GM18520 (cell line): ENCODE results near the gene DLEC1.
"Not testable (repeated sequence)": the region's sequence is repeated elsewhere in the genome, so short reads cannot be mapped to it uniquely, and the experiment has no call there.

ENCODE experiments used
- ATAC-seq: cut with Tn5 transposase; IDR thresholded peaks from one replicate; pipeline ENCODE4 v1.9.1; 2021; ENCODE audit not compliant: unreplicated experiment

The DLEC1 gene

GRCh38 chr3:38135621-38136277 lies 96.7 kb downstream of the DLEC1 start:
- ATAC-seq = not testable (repeated sequence)

GRCh38 chr3:38136393-38136776 lies 97.4 kb downstream of the DLEC1 start:
- no peak for ATAC-seq

DNA sequence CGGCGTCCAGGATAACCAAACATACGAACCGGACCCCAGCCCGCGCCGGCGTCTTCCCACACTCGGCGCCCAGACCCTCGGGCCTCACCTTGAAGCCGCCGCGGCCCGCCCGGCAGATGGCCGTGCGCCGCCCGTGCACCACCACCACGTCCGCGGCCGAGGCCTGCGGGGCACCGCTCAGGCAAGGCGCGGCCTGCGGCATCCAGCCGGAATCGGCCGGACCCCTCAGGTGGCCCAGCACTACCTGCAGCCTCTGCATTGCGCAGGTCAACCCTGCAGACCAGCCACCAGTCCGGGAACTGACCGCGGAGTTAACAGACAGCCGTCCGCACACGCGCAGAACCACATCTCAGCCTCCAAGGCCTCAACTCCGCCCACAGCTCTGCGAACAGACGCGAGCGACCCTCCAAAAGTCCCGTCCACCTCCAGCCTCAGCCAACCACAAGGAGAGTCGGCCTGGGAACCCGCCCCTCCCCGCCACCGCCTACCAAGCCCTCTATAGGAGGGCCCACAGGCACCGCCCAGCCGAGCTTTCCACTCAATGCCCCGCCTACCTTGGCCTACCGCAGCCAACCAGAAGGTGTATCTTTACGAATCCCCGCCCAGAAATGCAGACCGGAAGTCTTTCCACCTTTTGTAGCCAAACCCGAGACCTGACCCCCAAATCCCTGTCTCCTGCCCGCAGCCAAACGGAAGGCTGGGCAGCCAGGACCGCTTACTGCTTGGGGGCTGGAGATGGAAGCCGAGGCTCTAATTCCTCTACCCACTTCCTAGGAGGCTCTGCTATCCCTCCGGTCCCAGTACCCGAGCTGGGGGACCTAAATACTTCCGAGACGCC lies 98.0 kb downstream of the DLEC1 start, which contains the start of gene ACAA1:
Gene ACAA1, minus strand, starts transcription at position 351 of the 838 bp plus-strand sequence. Its CDS starts 92 bp downstream, at position 259.
- ATAC-seq = peak; percentile 88

DNA sequence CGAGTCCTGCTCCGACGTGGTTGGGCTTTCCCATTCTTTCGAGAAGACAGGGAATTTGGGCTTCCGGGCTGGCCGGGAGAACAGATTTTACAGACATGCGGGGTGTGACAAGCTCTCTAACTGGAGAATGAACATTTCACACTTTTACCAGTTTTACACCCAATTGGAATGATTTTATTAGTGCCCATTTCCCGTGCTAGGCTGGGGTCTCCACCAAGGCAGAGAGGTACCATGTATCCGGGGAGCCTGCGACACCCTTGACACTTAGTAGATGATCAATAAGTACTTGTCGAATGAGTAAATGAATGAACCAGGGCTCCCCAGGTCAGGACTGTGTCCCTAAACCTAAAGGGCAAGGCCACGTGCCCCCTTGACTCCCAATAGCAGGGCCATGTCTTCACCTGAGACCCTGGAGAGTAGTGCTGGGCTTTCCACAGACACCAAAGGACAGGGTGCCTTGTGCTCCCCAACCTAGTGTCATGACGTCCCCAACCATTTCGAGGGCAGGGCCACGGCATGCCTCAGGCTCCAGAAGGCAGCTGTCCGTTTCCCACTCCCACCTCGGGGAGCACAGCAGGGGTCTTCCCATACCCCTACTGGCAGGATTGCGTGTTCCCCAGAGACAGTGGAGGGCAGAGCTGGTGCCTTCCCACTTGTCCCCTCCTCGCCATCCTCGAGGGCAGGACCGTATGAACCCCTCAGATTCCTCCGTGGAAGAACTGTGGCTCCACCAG lies 98.8 kb downstream of the DLEC1 start:
- no peak for ATAC-seq

DNA sequence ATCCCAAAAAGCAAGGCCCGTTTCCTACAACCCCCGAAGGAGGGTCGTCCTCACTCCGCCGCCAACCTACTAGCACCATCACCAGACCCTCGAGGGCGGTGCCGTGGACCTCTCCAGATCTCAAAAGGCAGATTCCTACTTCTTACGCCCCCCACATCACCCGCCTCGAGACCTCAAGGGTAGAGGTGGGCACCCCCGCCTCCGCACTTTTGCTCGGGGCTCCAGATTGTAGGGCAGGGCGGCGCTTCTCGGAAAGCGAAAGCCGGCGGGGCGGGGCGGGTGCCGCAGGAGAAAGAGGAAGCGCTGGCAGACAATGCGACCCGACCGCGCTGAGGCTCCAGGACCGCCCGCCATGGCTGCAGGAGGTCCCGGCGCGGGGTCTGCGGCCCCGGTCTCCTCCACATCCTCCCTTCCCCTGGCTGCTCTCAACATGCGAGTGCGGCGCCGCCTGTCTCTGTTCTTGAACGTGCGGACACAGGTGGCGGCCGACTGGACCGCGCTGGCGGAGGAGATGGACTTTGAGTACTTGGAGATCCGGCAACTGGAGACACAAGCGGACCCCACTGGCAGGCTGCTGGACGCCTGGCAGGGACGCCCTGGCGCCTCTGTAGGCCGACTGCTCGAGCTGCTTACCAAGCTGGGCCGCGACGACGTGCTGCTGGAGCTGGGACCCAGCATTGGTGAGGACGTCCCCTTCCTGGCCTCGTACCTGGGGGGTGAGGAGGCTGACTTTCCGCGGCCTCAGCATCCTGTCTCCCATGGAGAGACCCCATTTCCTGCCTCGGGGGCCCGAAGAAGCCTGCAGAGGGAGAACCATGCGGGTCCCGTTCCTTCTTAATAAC lies 99.6 kb downstream of the DLEC1 start, which contains the start of gene MYD88:
Gene MYD88, plus strand, starts transcription at position 313 of the 842 bp plus-strand sequence. Its CDS starts 40 bp downstream, at position 353.
- ATAC-seq = peak; percentile 26

DNA sequence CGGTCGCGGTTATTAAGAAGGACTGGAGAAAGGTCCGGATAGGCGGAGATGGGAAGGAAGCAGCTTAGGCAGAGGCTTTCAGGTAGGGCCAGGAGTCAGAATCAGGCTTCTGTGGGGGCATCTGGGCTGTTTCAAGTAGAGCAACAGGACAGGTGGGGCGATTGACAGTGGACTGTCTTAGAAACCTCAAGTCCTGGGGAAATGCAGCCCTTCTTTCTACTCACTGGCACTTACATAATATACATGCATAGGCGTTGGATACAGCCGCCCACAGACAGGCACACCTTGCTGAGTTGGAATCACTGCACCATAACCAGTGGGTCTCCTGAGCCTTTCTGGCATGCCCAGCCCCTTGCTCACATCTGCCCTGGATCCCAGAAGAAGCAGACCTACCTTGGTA lies 100.2 kb downstream of the DLEC1 start:
- no peak for ATAC-seq

- no peak for ATAC-seq
Observed at GRCh38 chr3:38139652-38140051, 100.6 kb downstream of the DLEC1 start.

DNA sequence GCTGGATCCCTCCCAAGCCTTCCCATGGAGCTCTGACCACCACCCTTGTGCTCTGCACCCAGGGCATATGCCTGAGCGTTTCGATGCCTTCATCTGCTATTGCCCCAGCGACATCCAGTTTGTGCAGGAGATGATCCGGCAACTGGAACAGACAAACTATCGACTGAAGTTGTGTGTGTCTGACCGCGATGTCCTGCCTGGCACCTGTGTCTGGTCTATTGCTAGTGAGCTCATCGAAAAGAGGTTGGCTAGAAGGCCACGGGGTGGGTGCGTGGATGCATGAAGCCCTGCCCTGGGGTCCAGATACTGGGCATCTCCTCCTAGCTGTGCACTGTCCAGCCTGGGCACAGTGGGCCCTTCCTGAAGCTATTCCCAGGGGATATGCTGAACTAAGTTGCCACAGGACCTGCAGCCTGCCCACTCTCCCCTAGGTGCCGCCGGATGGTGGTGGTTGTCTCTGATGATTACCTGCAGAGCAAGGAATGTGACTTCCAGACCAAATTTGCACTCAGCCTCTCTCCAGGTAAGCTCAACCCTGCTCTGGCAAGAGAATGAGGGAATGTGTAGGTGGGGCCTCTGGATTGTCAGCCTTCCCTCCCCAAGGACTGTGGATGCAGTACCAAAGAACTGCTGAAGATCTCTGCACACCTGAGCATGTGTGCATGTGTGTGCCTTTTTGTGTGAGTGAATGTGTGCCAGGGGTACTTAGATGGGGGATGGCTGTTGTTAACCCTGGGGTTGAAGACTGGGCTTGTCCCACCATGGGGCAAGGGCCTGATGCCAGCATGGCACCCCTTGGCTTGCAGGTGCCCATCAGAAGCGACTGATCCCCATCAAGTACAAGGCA lies 101.5 kb downstream of the DLEC1 start:
- ATAC-seq = no peak

GRCh38 chr3:38141173-38141951 lies 102.4 kb downstream of the DLEC1 start:
- ATAC-seq = no peak

DNA sequence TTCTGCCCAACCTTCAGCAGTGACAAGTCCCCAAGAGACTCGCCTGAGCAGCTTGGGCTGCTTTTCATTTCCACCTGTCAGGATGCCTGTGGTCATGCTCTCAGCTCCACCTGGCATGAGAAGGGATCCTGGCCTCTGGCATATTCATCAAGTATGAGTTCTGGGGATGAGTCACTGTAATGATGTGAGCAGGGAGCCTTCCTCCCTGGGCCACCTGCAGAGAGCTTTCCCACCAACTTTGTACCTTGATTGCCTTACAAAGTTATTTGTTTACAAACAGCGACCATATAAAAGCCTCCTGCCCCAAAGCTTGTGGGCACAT lies 102.9 kb downstream of the DLEC1 start:
- no peak for ATAC-seq

GRCh38 chr3:38142959-38143358 lies 104.0 kb downstream of the DLEC1 start:
- no peak for ATAC-seq

DNA sequence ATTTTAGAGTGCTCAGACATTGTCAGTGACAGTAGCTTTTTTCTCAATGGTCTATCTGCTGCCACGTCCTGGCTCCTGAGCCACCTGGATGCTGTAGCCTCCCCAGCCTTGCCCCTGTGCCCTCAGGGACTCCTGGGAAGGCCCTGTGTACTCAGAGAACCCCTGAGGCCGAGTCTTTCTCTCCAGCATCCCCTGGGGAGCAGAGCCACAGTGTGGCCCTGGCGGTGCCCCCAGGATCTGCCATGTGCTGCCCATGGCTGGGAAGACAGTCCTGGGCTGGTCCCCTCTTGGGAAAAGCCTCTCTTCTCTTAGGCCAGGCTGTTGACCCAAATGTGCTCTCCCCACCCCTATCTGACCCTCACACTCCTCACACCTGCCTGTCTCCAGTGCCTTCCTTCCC lies 104.5 kb downstream of the DLEC1 start:
- no peak for ATAC-seq

DNA sequence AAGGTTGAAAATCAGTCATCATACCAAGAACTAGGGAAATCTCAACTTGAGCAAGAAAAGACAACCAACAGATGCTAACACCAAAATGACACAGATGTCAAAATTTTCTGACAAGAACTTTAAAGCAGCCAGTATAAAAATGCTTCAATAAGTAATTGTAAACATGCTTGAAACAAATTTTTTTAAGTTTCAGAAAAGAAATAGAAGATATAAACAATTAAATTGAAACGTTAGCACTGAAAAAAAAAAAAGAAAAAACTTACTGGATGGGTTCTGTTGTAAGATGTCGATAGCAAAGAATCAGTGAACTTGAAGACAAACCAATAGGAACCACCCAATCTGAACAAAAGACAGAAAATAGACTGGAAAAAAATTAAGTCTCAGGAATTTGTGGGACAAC lies 107.5 kb downstream of the DLEC1 start:
- no peak for ATAC-seq

DNA sequence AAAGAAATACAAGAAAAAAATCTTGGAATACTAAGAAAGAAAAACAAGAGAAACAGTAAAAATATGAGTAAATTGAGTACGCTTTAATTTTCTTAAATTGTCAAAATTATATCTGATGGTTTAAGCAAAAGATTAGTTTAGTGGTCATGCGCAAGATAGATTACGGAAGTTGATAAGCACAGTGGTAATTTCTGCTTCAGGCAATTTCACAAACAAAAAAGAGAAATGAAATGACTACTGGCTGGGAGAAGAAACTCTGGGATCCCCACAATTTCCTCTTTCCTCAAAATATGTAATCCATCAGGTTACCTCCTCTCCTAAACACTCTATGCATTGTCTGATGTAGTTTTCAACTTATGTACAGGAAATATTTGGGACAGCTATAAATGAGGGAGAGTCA lies 108.4 kb downstream of the DLEC1 start:
- ATAC-seq = no peak

DNA sequence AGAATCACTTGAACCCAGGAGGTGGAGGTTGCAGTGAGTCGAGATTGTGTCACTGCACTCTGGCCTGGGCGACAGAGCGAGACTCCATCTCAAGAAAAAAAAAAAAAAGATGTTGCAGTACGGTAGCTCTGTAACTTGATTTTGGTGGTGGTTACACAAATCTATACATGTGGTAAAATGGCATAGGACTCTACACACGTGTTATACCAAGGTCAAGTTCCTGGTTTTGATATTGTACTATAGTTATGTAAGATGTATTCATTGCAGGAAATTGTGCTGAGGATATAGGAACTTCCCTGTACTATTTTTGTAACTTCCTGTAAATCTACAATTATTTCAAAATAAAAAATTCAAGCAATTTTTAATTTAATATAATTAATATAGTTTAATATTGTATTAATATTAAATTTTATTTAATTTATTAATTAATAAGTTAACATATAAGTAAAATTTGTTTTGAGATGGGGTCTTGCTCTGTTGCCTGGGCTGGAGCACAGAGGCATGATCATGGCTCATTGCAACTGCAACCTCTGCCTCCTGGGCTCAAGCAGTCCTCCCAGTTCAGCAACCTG lies 109.4 kb downstream of the DLEC1 start:
- ATAC-seq = no peak

DNA sequence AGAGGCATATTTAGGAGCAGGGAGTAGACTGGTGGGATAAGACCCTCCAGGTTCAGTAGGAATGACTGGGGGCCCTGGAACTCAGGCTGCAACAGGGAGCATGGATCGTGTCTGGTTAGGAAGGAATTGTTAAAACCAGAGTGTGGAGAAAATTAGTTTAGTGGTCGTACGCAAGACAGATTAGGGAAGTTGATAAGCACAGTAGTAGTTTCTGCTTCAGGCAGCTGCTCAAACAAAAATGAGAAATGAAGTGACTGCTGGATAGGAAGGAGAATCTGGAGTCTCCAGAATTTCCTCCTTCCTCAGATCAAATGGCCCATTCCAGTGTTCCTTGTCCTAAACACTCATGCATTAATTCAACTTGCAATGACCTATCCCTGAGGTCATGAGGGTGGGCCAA lies 110.7 kb downstream of the DLEC1 start:
- no peak for ATAC-seq

DNA sequence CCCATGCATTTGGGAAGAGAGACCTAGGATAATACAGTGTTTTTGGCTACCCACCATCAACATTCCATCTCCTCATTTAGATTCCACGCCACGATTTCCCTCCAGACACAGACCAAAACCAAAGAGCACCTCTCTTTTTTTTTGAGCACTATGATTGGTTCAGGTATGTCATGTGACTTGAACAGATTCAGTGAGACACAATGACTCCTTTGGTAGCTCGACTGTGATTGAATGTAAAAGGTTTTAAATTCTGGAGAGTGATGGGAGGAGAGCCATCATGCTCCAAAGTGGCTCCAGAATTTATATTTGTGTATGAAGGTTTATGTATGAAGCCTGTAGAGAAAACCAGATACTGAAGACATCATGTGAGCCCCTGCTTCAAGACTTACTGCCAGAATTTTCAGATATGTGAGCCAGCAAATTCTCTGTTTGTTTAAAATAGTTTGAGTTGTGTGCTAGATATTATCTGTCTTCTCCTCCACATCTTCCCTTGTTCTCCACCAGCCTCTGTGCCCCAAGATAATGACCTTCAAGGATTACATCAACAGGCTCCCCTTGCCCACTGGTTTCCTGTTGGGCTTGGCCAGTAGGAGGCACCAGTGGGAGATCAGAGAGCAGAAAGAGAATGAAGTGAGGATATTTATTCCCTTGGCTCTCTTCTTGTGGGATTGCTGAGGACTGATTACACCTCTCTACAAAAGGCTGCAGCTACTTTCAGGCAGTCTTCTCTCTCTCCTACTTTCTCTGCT lies 111.9 kb downstream of the DLEC1 start:
- ATAC-seq = no peak

GRCh38 chr3:38151667-38152265 lies 112.8 kb downstream of the DLEC1 start:
- no peak for ATAC-seq
